ENCODE measurements around the gene CAMSAP1. TPM values are rescaled to one million over a fixed set of nuclear protein-coding genes. Genes with fewer than 3 reads are reported as not detected.

The CAMSAP1 gene
- total and polyA plus RNA-seq, 9 of the 15 experiments (the other 6 are each of a cell fraction or from before 2014, with no cell fraction given) = 1.5 to 28.8 (median 14.3) TPM

DNA sequence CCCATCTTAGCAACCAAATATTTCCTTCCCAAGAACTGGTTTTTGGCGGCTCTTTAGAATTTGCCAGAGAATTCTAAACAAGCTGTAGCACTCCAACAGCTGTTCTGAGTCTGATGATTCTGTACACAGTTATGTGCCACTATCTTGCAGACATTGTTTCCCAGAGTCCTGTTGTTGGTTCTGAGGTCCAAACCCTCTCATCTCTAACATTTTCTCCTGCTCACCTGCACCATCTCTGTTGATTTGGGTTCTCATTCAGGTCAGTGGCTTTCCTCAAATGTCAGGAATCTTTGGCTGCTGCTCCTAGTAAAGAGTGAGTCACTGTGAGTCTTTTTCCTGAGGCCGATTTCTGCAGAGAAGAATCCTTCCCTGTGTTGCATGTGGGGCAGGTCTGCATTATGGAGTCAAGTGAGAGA lies 50.0 kb downstream of the CAMSAP1 start:
- in situ Hi-C loops (cut with MboI) = no loop called here
- BruUV-seq (replicated peaks) = no TSS peak
- TF ChIP-seq ZEB2 (IDR thresholded peaks at IDR 0.05) = no peak
- no peak for TF ChIP-seq ZNF830 (CRISPR knock-in tag; IDR thresholded peaks at IDR 0.05)
- no peak for TF ChIP-seq ZNF175 (CRISPR knock-in tag; IDR thresholded peaks at IDR 0.05; ENCODE audit: low read depth)
- no peak for TF ChIP-seq HSF4 (CRISPR knock-in tag; IDR thresholded peaks at IDR 0.05; ENCODE audit: borderline replicate concordance)
- no peak for TF ChIP-seq CTBP1 (IDR thresholded peaks at IDR 0.05; ENCODE audit: borderline replicate concordance)
- no peak for TF ChIP-seq POU5F1 (IDR thresholded peaks at IDR 0.05; ENCODE audit: borderline replicate concordance, low read depth, low read length, partially characterized antibody)
- no peak for TF ChIP-seq MAFF (IDR thresholded peaks at IDR 0.05; ENCODE audit: low read length)
- H3K9me1 ChIP-seq (ENCODE audit: control insufficient read depth, insufficient read depth, low read length) = no peaks in the 10 kb centered on the region
- peaks cover 38% of the 10 kb centered on the region for H3K36me3 ChIP-seq (ENCODE audit: control insufficient read depth, insufficient read depth, low read length)
- POLR2A ChIA-PET = interaction anchor here (0.6 kb wide), 1 partner anchor 393 kb away, joined by 3 read pairs; no protein-coding TSS in a partner anchor
- H3K4me3 ChIP-seq = no peak overlapping the region
- no peak for ATAC-seq
- H3K79me2 ChIP-seq (ENCODE audit: control insufficient read depth, insufficient read depth, low read length) = peaks cover 6% of the 10 kb centered on the region; the same call in 1 of the 3 replicates
- no peak for DNase-seq (ENCODE audit: extremely low read depth in 1 of 4, low spot score in 3 of 4)
- no peaks in the 10 kb centered on the region for H3K27me3 ChIP-seq (ENCODE audit: control insufficient read depth in 2 of 2, insufficient read depth in 2 of 2, low read length in 2 of 2)
- H3K9me3 ChIP-seq (replicated peaks; ENCODE audit: control insufficient read depth, insufficient read depth, low read depth, low read length) = no peaks in the 10 kb centered on the region
- FAIRE-seq = no peak
- intact Hi-C loops (cut with micrococcal nuclease) = no loop called here
- no peak overlapping the region for H3K27ac ChIP-seq (ENCODE audit: extremely low read depth, low read depth, low read length)
- 88% methylated on average over 2 of the region's 2 CpGs for WGBS (ENCODE audit: insufficient coverage, low coverage, missing lambda C conversion rate)
- no peaks in the 10 kb centered on the region for H3K4me1 ChIP-seq (replicated peaks in 1 of 2; ENCODE audit: control insufficient read depth in 2 of 2, insufficient read depth in 2 of 2, low read length in 2 of 2)
- CTCF ChIA-PET (ENCODE audit: low intra/inter-chr PET ratio) = no interaction called here
- H3K4me2 ChIP-seq (ENCODE audit: insufficient read depth, low read length) = no peak overlapping the region
- 0 out of 2 replicates have a peak, but pooled peaks cover 6% of the 10 kb centered on the region for H4K20me1 ChIP-seq (replicated peaks; ENCODE audit: control insufficient read depth, insufficient read depth, low read length)
- no peak overlapping the region for H3K9ac ChIP-seq (ENCODE audit: insufficient read depth in 1 of 2, low read depth in 2 of 2, low read length in 2 of 2)
- H2AFZ ChIP-seq (ENCODE audit: low read depth, low read length) = no peak overlapping the region
